GM11168 (cell line): ENCODE measurements around the gene CD28.

Experiments used
- in situ Hi-C: fragments of 300-500 bp; cut with MboI; formaldehyde crosslinking; loops from one replicate; pipeline ENCODE4 v1.12.0; 2022; ENCODE audit warnings: low sequenced_read_pairs; ENCODE audit not compliant: unreplicated experiment

CD28 gene

DNA sequence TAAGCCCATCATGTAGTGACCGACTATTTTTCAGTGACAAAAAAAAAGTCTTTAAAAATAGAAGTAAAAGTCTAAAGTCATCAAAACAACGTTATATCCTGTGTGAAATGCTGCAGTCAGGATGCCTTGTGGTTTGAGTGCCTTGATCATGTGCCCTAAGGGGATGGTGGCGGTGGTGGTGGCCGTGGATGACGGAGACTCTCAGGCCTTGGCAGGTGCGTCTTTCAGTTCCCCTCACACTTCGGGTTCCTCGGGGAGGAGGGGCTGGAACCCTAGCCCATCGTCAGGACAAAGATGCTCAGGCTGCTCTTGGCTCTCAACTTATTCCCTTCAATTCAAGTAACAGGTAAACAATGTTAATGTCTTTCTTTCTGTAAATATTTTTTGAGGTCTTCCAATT is at the start of gene CD28:
Gene CD28, plus strand, starts transcription at position 237 of the 400 bp plus-strand sequence. Its CDS starts 58 bp downstream, at position 295.
- in situ Hi-C loops = no loop called here

DNA sequence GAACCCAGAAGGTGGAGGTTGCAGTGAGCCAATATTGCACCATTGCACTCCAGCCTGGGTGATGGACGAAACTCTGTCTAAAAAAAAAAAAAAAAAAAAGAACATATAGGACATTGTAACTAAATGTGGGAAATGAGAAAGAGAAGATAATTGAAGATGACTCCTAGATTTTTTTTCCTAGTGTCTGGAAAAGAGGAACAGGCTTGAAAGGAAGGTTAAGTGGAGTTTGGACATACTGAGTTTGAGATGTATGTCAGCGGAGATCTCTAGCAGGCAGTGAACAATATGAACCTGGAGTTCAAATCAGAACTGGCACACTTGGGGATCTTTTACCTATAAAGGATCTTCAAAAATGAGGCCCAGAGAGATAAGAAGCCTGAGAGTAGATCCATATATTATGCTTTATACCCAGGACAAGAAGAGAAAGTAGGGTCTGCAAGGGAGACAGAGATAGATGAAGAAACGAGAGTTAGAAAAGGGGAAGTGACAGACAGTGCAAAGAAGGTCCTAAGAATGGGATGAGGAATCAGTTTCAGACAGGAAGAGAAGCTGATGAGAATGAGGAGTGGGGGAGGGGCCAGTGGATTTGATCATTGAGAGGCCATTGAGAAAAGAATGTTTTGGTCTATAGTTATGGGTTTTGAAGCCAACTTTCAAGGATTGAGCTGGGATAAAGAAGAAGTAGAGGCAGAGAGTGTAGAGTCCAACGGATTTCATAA is 46.9 kb upstream of the CD28 start:
- in situ Hi-C loops = no loop called here

DNA sequence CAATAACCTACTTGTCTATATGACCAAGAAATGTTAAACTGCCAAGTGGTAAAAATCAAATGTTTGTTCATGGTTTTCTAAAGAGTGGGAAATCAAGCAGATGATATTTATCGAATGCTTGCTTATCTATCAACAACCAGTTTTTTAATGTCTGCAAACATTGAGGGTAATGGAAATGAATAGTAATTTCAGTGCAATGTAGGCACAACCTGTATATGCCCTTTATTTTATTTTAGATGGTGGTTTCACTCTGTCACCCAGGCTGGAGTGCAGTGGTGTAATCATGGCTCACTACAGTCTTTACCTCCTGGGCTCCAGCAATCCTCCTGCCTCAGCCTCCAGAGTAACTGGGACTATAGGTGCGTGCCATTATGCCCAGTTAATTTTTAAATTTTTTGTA is 46.0 kb upstream of the CD28 start:
- in situ Hi-C loops = no loop called here

DNA sequence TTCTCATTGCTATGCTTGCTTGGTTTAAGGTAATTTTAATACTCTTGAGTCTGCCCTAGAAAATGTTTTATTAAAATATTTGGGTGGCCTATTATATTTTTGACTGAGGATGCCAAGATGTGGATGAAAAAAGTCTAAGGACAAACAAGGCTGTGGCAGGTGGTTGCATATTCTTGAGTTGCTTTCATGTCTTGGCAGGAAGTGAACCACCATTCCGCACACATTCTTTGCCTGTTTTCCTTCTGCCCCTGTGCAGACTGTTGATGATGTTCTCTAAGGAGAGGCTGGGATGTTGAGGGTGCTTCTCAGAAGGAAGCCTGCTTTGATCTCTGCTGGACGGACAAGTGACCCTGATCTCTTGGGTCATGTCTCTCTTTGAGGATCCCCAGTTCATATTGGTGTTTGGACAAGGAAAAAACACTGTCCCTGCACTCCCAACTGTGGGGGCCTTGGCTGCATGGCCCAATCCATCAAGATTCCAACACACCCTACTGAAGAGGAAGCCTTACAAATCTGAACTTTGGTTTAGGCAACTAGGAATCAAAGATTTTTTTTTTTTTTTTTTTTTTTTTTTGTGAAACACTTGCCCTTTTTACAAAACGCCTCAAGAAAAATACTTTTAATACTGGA is 45.0 kb upstream of the CD28 start:
- in situ Hi-C loops = no loop called here

DNA sequence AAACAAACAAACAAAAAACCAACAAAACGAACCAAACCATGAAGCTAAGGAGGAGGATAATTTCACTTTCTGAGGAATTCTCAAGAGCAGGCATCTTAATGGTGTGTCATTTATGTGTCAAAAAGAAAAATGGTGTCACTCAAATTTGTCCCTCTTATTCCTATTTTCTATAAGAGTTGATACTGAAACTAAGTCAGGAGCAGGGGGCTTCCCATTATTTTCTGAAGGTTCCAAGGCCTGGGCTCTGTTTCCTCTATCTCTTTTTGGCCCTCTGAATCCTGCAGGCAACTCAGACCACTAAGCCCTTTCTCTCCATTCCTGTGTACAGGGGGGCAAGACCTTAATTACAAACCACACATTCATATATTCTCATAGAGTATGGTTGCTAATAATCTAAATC is 44.0 kb upstream of the CD28 start:
- in situ Hi-C loops = no loop called here

DNA sequence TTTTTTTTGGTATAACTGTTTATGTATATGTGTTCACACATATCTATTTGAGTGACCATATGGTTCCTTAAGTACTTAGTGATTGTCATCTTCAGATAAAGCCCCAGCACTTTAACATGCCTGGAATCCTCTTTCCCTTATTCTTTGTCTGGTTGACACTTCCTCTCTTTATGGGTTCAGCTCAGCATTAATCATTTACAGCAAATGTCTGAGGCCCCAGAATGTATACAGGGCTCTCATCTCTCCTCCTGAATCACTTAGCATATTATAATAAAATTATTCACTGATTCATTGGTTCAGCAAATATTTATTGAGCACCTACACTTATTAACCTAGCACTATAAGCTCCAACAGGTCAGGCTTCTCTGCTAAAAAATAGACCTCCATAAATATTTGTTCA is 43.5 kb upstream of the CD28 start:
- in situ Hi-C loops = no loop called here

DNA sequence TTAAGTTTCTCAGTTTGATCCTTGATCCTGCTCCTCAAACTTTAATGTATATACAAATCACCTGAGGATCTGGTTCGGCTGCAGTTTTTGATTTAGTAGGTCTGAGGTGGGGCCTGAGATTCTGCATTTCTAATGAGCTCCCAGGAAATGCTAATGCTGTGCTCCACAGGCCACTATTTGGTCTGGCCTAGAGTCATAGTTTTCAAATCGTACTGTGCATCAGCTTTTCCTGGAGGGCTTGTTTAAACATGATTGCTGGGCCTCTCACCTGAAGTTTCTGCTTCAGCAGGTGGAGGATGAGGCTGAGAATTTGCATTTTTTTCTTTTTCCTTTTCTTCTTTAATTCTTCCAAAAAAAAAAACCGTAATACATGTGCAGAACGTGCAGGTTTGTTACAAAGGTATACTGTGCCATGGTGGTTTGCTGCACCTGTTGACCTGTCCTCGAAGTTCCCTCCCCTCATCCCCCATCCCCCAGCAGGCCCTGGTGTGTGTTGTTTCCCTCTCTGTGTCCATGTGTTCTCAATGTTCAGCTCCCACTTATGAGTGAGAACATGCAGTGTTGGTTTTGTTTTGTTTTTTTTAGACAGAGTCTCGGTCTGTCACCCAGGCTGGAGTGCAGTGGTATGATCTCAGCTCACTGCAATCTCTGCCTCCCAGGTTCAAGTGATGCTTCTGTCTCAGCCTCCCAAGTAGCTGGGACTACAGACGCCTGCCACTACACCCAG is 42.2 kb upstream of the CD28 start:
- in situ Hi-C loops = no loop called here

DNA sequence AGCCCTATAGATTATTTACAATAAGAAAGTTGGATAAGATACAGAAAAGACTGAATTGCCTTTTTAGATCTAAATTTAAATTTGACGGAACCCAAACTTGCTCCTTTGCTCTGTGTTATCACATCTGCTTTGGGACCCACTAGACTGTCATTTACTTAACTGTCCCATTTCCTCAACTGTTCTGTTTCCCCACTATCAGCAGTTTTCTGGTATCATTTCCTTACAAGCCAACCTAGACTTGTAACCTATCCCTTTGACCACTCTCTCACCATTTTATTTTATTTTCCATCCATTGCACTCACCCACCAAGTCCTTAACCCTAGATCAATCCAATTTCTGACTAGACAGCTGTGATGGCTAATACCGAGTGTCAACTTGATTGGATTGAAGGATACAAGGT is 38.6 kb upstream of the CD28 start:
- in situ Hi-C loops = no loop called here

DNA sequence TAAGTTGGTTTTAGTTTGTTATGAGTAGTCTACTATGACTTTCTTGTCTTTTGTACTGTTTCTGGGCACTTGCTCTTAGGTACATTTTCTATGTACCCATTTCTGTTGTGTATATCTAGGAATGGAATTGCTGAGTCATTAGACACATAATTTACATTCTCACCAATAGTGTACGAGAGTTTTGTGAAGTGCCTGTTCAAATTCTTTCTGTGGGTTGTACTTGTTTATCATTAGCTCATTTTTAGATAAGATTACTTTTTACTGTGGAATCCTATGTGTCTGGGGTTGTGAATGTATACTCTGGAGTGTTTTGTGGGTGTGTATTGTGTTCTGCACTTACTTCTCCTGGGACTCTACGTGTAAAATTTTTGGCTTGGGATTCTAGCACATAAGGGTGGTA is 36.6 kb upstream of the CD28 start:
- in situ Hi-C loops = no loop called here

DNA sequence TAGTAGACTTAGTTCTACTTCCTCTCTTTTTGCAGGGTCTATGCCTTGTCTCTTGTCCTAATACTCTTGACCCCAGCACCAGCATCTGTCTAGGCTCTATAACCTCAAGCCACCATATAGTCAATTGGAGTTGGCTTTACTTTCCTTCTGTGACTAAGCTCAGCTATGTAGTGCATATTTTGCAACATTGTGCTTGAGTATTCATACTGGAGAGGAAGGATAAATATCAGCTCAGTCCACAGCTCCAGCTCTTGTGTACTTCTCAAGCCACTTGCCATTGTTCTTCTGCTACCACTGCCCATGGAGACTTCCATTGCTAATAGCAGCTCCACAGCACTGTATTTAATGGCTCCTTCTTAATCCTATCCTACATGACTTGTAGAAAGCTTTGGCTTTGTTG is 35.5 kb upstream of the CD28 start:
- in situ Hi-C loops = no loop called here

DNA sequence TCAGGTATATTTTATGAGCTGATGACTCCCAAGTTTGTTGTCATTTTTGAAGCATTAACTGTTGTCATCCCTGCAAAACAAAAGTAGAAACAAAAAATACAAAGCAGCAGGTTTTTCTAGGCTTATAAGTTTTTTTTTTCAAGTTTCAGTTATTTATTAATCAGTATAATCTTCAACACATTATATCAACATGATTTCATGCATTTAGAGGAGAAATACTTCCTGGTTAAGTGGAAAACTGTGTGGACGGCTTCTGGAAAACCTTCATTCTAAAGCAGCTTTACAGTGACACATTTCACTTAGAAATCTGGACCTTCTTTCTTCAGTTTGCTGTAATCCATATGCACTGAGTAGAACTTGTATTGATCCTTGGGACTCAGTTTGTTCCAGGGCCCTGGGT is 34.6 kb upstream of the CD28 start:
- in situ Hi-C loops = no loop called here

DNA sequence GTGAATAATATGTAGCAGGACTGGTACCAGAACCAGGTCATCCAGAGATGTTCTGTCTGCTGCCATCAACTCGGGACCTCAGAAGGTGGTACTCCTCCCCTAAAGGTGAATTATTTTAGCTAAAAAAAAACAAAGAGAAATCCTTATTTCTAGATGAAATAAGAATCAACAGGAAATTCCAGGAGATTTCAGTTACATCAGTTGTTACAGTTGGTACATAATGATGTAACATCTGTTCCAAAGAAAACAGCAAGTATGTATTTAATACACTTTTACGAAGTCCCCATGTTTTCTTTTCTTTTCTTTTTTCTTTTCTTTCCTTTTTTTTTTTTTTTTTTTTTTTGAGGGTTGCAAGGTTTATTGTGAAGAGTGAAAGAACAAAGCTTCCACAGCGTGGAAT is 33.6 kb upstream of the CD28 start:
- in situ Hi-C loops = no loop called here

DNA sequence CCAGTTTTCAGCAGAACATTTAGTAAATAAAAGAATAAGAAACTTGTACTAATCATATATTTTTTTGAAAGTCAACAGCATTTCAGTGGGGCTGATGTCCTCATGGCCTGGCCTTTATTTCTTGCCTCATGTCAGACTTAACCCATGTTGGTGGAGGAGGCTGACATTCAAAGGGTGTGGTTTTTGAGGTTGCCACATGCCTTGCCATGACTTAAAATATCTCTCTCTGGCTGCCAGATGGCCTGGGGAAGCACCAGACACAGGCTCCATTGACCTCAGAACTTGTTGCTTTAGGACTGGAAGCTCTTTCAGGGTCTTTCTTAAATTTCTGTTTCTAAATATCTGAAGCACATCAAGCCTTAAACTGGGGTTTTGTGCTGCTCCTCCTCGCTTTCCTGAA is 32.5 kb upstream of the CD28 start:
- in situ Hi-C loops = no loop called here

DNA sequence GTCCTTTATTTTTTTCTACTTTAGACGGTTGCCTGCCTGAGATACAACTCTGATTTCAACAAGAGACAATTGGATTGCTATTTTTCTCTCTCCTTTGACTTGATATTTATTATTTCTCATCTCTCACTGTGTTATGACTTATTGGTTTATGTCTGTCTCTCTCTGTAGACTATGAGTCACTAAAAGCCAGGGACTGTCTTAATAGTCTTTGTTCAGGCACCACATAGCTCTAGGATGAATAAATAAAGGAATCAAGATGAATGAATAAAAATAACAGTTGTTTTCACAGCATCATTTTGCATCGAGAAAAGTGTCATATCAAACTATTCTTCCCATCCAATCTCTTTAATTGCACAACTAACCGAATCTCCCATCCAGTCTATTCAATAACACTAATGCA is 31.4 kb upstream of the CD28 start:
- in situ Hi-C loops = no loop called here

DNA sequence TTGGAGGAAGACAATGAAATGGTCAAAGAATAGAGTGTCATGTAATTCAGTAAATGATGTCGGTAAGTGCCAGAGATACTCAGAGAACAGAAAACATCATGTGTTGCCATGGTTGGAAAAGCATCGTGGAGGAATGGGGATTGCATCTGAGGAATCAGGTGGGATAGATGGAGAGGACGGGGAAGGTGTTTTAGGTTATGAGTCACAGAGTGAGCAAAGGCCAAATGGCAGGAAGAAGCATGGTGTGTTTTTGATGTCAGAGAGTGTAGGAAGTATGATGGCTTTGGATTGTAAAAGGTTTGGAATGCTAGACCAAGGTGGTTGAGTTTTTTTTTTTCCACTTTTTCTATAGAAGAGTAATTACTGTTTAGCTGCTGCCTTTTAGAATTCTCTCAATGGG is 27.5 kb upstream of the CD28 start:
- in situ Hi-C loops = no loop called here

DNA sequence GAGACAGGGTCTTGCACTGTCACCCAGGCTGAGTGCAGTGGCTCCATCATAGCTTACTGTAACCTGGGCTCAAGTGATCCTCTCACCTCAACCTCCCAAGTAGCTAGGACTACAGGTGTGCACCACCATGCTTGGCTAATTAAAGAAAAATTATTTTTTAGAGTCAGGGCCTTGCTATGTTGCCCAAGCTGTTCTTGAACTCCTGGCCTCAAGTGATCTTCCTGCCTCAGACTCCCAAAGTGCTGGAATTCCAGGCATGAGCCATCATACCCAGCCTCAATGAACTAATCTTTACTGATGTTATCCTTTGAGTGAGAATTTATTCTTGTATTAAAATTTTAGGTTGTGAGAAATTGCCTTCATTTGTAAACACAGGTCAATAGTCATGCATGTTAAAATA is 27.0 kb upstream of the CD28 start:
- in situ Hi-C loops = no loop called here

DNA sequence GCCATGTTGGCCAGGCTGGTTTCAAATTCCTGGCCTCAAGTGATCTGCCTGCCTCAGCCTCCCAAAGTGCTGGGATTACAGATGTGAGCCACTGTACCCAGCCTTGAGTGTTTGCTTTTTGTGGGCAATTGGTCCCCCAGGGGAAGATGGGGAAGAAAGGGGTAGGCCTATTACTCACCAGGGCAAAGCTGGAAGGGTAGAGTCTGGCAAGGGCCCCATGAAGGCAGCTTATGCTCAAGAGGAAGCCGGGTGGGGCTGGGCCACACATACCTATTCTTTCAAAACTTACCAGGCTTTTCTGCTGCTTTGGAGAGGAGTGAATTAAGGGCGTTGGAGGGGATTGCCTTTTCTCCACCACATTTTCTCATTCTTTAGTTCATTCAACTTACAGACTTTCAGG is 24.5 kb upstream of the CD28 start:
- in situ Hi-C loops = no loop called here

DNA sequence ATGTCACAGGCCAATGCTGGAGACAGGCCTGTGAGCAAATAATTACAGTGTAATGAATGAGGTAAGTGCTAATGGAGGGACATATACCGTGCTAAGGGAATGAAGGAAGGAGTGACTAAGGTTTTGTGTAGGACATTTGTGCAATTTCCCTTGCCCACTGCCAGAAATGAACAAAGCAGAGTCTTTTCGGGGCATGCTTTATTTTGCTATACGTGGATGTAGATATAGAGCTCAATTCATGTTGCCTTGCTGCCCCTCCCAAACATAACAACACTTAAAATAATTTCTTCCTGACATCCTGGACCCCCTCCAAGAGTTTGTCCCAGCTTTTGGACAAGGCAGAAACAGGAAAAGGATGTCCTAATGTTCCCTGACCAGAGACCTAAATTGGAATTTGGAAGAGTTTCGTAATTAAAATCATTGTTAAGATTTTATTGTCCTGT is 23.7 kb upstream of the CD28 start:
- in situ Hi-C loops = no loop called here

DNA sequence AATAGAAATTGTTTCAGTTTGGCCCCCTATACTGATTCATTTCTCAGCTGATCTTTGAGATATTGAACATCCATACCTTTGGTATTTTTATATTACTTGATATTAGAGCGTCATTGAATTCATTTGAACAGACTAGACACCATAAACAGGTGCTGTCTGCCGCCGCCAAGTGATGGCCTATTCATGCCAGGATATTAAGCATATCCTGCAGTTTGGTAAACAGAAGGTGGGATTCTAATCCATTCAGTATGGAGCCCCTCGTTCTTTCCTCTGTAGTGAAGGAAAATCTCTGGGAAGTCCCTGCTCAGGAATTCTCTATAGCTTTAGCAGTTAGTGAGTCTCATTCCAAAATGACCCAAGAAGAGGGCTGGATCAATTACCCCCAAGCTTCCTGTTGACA is 23.0 kb upstream of the CD28 start:
- in situ Hi-C loops = no loop called here

DNA sequence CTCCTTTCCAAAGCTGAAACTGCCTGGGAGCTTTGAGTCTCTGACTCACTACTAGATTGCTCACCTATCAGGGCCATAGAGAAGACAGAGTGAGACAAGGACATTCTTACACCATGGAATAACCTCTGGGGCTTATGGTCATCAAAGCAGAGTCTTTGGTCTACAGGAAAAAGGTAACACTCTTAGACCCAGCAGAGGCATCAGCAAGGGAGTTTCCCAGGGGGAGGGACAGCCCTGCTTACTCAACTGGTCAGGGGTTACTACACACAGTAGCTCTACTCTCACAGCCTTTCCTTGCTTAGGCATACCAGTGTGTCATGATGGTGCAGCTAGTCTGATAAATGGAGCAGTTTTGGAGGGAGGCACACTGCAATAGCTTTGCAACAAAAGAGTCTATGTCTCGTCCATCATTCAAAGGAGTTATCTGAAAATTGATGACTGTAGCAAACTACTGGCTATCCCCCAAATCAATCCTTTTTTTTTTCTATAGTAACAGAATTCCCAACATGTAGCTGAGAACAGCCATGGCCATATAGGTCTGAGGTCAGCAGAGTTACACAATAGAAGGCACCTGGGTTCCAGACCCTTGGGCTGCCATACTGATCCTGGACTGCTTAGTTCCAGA is 22.4 kb upstream of the CD28 start:
- in situ Hi-C loops = no loop called here

DNA sequence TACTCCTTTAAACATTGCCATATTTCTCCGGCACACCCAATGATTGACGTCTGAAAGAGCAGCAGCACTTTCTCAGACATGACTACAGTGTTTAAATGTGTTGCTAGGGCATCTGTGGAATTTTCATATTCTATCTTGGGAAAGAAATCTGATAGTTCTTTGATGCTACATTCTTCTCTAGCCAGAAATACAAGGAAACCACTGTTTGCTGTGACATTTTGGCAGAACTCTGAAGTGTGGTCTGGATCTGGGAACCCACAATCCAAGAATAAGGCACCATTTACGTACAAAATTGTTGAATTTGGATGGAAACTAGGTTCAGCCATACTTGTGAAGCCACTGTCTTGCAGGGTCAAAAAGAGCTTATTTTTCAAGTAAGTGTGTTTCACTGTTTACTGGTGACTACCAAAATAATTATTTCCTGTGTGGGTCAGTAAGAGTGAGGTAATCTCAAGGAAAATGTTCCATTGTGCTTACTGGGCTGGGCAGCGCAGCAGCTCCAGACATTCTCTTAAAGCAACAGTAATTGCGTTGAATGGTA is 21.3 kb upstream of the CD28 start:
- in situ Hi-C loops = no loop called here
